SHP77 treated with DMSO at 0.1 percent for 48 hours (cell line): ENCODE data around the gene GSN.

Experiments used
- DNase-seq: peaks from one replicate; lab custom pipeline; 2025; lab: John Stamatoyannopoulos, UW

Gene GSN

DNA sequence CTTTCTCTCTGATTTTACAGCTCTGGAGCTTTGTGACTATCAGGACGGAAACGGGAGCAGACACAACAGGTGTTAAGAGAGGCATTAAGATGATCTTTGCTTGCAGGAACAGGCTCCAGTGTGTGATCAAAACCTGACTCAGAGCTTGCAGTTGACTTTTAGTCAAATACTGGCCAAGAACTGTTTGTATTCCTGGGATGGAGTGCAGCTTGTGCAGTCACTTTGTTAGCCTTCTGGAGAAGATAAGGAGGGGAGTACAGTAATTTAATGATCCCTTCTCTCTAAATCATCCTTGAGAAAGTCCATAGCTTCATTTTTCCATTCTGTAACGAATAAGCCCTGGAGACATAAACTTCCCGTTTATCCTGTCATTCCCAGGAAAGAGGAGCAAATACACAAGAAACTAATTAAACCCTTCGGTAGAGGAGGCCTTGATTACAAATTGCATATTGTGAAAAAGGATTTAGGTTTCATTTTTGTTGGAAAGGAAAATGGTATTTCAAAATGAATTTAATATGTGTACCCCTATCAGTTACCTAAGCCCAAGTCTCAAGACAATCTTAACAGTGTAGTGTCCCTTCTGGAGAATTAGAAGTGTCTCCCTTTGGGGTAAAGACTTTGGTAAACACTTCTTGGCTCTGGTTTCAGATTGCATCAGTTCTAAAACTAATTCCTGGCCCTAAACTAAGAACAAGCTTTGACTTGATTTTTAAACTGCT lies 105.2 kb downstream of the GSN start:
- DNase-seq = no peak

DNA sequence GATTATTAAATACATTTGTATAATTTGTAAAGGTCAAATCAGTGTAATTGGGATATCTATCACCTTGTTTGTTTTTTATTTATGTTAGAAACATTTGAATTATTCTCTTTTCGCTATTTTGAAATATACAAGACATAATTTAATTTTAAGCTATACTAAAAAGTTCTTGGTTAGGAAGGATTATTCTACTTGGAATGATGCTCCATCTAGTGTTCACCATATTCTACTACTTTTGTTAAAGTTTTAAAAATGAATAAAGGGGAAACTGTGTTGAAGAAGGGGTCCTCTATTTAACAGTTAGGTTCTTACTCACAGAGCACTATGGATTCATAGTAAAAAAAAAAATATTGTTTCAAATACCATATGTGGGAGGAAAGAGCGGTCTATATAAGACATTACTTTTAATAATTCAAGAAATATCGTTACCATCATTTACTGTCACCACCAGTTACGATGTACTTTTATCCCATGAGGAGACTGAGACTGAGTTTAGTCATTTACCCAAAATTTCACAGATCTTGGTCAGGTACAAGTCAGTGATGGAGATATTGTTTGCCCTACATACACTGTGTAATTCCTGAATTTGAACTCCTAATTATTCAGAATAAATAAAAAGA lies 108.4 kb downstream of the GSN start:
- no peak for DNase-seq

DNA sequence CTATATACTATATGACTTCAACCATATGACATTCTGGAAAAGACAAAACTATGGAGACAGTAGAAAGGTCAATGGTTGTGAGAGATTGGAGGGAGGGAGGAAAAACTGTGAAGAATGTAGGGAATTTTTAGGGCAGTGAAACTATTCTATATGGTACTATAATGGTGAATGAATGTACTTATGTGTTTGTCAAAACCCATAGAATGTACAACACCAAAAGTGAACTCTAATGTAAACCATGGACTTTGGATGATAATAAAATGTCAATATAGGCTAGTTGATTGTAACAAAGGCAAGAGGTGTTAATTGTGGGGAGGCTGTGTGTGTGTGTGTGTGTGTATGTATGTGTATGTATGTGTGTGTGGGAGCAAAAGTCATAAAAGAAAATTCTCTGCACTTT lies 112.9 kb downstream of the GSN start:
- no peak for DNase-seq
